Measurements from ENCODE around the gene ATP6V0B. TPM values are rescaled to one million over a fixed set of nuclear protein-coding genes. Genes with fewer than 3 reads are reported as not detected.
A peak's percentile ranks its signal among the peaks of the same experiment; 100 is the strongest.

Gene ATP6V0B
- total and polyA plus RNA-seq, 2 donors (not counting 1 experiment from before 2014, with no cell fraction given), result 91.0 to 198 TPM

DNA sequence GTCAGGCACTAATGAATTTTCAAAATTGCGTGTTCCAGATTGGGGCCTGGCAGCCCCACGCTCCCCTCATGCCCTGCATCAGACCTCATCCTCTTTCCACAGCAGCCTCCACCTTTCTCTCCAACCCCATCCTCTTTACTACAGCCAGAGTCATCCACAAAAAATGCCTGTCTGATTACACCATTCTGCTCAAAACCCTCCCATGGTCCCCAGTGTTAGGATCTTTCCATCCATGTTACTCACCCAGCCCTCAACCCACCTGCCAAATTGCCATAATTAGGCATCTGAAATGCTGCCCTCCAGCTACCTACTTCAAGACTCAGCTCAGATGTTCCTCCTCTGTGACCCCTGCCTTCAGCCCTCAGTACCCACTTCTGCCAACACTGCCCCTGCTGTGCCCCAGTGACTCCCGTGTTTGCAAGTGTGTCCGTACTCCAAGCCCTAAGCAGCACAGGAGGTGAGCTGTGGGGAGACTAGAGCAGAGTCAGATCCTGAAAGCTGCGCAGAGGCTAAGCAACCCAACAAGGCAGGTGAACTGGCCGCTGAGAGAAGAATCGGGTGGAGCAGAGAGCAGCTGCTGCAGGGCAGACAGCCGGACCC is 41.9 kb upstream of the ATP6V0B start:
- Histone ChIP-seq H3K4me2 (replicated peaks; ENCODE audit: low read depth, low read length, poor library complexity, severe bottlenecking) (peak overlapping the region; percentile 70), H4K20me1 (ENCODE audit: control insufficient read depth, insufficient read depth, low read length, poor library complexity, severe bottlenecking) (no peaks in the 10 kb centered on the region), H3K27me3 (replicated peaks in 1 of 4; ENCODE audit: control extremely low read depth in 1 of 4, control insufficient read depth in 3 of 4, insufficient read depth in 4 of 4, low read length in 3 of 4) (peaks cover 0 to 44% (median 26%) of the 10 kb centered on the region in 4 experiments), H3K27ac (ENCODE audit: low read length in 2 of 2) (no peak overlapping the region), H3K4me1 (ENCODE audit: control insufficient read depth in 2 of 2, insufficient read depth in 2 of 2, low read length in 2 of 2) (peaks cover 29 to 30% of the 10 kb centered on the region in 2 donors), H3K9me3 (ENCODE audit: control extremely low read depth in 1 of 3, control insufficient read depth in 2 of 3, insufficient read depth in 1 of 3, low read length in 2 of 3) (peaks cover 0 to 14% (median 0%) of the 10 kb centered on the region in 3 donors), H3K4me3 (ENCODE audit: control extremely low read depth in 1 of 5, extremely low read depth in 1 of 5, insufficient read depth in 1 of 5, low read depth in 2 of 5, low read length in 4 of 5) (peak overlapping the region in 2 of 5 experiments; percentile 18 to 27), H3K9ac (ENCODE audit: low read length) (peak overlapping the region; percentile 44), H3K36me3 (replicated peaks in 1 of 2; ENCODE audit: control extremely low read depth in 1 of 2, control insufficient read depth in 1 of 2, extremely low read depth in 1 of 2, insufficient read depth in 2 of 2, low read length in 1 of 2) (no peaks in the 10 kb centered on the region), H3K79me2 (ENCODE audit: control insufficient read depth, insufficient read depth, low read length) (no peaks in the 10 kb centered on the region), H2AFZ (ENCODE audit: insufficient read depth, low read depth, low read length, poor library complexity, severe bottlenecking) (peak overlapping the region; percentile 55)
- WGBS (ENCODE audit: insufficient coverage), result 41% methylated on average over 8 of the region's 8 CpGs
- peaks cover 21% of the 10 kb centered on the region for H3K4me1 Mint-ChIP-seq
- TF ChIP-seq CTCF (IDR thresholded peaks at IDR 0.05) (no peak), EZH2 (IDR thresholded peaks at IDR 0.05; ENCODE audit: borderline replicate concordance, insufficient read depth, low read depth, low read length, poor library complexity, severe bottlenecking) (no peak)
- DNase-seq (no peak), ATAC-seq (ENCODE audit: low read depth) (no peak)
- H3K27me3 Mint-ChIP-seq, result peaks cover 26% of the 10 kb centered on the region
- ChIA-PET CTCF (interaction anchor here (0.9 to 10.3 kb wide), 5 partner anchors 16 to 400 kb away, joined by 3 to 118 read pairs (median 11); no protein-coding TSS in a partner anchor), POLR2A (no interaction called here)
- peak overlapping the region; percentile 54 for H3K4me3 Mint-ChIP-seq
- intact Hi-C loops (cut with micrococcal nuclease), result loop anchor here (5.0 kb wide), 1 partner anchor 114 kb away; no protein-coding TSS in a partner anchor
- H3K9me3 Mint-ChIP-seq (ENCODE audit: insufficient read depth), result no peaks in the 10 kb centered on the region
- no peak overlapping the region for H3K27ac Mint-ChIP-seq

Data from B cell (primary cell).